ELF-1 (cell line): ENCODE data around the gene ITIH1.

Experiments used
- DNase-seq: peaks from one replicate; pipeline ENCODE4 v3.0.0-alpha.2; 2016; ENCODE audit warnings: low read depth, low spot score

ITIH1 gene

DNA sequence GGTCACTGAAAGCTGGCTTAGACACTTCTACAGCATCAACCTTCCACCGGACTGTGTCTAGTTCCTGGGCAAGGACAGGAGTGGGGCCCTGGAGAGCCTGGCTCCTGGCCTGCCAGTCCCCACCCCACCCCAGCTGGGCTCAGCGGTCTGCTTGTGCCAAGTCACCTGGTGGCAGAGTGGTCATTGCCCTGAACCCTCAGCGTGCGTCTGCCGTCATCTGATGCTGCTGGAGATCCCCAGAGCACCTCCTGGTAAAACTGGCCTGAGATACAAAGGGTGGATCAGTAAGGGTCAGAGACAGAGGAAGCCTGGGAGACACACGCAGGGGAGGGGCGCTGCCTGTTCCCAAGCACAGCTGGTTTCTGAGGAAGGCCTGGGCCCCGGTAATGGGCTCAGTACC, 36.4 kb downstream of the ITIH1 start:
- no peak for DNase-seq

DNA sequence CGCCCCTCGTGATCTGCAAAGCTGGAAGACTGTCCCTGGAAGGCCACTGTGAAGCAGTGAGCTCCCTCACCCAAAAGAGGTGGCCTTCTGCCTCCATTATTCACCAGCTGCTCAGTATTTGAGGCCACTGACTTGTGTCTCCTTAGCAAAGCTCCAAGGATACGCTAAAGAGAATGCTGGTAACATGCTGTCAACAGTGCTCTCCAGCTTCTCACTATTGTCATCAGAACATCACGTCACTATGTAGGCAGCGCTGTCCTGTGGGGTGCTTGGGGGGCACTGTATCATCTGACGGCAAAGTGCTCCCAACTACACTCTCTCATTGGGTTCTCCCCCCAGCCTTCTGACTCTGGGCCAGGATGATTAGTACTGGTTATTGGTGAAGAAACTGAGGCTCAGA, 38.8 kb downstream of the ITIH1 start:
- no peak for DNase-seq

DNA sequence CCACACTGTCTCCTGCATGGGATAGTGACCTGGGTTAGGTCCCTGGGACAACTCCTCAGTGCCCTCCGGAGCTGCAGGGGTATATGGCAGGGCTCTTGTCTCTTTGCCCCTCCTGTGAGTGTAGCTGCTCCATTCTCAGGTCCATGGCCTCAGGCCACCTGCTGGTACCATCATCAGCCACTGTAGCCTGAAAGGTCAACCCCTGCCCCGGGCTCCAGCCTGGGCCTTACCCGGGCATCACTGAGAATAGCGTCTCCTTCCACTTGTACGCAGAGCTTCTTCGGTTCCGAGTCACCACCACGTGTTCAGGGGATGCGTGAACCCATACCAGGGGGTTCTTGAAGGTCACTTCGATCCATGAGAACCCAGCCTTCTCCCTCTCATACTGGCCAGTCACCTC, 39.3 kb downstream of the ITIH1 start:
- DNase-seq: no peak

DNA sequence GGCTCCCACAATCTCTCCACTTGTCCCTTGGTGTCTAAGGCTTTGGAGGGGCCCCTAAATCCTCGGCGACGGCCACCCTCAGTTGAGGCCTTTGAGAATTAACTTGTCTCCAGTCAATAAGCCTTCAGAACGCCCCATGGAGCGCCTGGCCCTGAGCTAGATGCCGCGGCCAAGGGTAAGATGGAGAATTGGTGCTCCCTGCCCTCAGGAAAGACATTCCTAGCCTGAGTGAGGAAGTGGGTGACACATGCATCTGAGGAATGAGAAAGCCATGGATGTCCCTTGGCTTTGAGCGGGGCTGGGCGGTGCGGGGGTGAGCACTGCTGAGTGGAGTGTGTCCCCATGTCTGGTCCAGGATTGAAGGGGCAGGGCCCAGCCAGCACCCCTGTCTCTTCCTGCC, 39.8 kb downstream of the ITIH1 start:
- no peak for DNase-seq

DNA sequence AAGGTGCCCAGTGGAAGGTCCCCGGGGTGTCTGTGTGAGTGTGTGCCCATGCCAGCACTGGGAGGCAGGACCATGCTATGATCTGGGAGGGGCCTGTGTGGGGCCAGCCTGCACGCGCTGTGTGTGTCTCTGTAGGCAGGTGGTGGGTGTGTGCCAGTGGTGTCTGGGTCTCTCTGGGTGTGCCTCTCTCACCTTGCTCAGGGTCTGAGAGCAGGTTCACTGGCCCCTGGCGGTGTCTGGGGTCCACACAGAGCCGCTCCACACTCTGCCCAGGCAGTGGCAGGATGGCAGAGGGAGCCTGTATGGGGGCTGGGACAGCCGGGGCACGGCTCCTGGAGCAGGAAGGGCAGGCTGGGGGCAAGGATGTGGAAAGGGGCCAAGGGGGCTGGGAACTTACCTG, 40.5 kb downstream of the ITIH1 start:
- DNase-seq: no peak

DNA sequence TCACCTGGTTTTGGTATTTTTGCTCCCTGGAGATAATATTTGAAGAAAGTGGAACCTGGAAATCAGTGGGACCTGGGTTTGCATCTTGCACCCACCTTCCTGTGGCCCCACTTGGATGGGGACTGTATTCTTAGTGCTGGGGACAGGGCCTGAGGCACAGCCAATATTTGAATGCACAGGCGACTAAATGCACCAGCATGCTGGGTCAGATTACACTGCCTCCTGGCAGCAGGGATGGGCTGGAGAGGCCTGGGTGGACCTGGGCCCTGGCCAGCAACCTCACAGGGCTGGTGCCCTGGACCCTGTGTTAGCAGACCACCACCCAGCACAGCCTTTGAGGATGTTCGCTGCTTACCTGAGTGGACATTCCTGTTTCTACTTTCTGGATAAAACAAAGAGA, 42.5 kb downstream of the ITIH1 start:
- peak; percentile 38 for DNase-seq

DNA sequence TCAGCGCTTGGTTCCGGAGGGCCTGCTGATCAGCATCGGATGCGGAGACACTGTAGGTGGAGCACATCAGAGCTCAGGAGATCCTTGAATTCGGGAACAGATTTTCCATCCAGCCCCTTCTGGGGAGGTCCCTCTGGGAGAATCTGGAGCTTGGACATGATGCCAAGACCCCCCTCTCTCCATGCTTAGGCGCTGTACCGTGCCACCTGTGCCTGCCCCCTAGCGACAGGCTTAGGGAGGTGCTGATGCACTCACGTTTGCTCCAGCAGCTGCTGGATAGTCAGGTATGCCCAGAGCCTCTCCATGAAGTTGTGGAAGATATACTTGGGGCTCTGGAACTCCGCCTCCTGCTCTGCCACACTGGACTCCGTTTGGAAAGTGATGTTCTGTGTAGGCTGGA, 43.3 kb downstream of the ITIH1 start:
- peak; percentile 69 for DNase-seq

DNA sequence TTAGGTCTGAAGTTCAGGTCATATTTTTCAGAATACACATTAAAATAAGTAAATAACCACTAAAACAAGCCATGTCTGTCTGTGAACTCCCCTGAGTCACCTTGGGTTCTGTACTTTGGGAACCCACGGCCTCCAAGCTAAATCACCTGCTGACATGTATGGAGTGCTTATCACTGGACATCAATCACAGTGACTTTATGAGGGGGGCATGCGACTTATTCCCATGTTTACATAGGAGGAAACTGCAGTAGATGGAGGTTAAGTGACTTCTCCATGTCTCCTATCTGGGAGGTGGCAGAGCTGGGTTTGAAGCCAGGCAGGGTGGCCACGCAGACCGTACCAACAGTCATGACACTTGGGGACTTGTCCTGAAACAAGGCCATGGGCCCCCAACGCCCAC, 45.0 kb downstream of the ITIH1 start:
- DNase-seq: no peak

DNA sequence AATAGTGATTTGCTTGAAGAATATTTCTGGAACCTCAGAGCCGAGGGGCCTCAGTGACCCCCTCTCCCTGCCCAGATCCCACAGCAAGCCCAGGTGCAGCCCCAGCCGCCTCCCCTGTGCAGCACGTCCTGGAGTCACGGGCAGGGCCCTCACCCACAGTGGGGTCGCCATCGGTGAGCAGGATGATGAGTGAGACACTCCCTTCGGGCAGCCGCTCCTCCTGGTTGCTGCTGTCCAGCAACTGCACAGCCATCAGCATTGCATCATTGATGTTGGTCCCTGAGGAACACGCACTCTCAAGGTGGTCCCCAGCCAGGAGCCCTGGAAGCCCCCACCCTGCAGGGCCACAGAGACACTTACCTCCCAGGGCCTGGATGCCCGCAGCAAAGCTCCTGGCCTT, 46.6 kb downstream of the ITIH1 start:
- no peak for DNase-seq

DNA sequence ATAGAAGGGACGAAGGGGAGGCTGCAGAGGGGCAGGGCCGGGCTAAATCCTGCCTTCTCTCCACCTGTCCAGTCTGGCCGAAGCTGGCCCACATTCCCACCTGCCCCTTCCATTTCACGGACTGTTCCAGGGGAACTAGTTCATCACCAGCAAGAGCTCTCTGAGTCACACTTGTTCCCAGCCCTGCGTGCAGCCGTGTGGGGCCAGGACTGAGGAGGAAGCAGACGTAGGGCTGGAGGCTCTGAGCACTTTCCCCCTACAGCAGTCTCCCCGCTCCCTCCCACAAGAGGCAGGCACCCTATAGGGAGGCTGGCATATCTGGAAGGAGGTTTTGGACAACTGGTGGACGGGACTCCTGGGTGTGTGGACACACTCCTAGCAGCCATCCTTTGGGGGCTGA, 50.0 kb downstream of the ITIH1 start:
- DNase-seq: no peak

DNA sequence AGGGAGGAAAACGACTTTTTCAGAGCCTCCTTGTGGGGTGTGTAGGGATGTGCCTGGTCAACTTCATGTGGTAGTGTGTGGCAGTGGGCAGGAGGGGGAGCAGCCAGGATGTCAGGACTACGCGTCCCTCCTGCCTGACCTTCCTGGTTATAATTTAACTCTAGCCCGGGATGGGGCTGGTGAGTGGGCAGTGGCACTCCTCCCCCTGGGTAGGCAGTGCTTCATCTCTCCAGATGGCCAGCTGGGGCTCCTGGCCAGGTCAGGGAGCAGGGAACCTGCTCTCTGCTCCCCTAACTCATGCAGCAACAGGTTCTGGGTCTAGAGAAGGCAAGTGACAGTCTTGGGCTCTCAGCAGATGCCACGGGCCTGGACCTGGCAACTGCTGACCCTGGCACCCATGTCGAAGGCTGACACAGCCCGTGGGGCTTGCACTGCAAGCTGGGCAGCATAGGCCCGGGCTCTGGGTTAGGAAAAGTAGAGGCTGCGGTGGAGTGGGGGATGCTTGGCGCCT, 50.5 kb downstream of the ITIH1 start:
- DNase-seq: no peak

DNA sequence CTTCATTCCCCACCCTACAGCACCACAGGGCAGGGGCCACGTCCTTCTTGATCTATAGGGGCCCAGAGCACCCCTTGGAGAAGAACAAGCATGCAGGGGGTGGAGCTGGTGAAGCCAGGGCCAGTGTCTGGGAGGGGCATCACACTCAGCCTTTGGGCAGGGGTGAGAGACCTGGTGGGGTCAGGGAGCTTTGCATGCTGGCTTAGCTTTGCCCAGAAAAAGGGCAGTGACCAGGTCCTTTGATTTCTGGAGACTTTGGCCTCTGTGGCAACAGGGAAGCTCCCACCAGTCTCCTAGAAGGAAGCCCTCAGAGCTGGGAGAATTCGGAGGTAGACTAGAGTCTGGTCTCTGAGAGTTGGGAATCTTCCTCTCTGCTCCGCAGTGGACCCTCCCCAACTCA, 52.1 kb downstream of the ITIH1 start:
- no peak for DNase-seq

DNA sequence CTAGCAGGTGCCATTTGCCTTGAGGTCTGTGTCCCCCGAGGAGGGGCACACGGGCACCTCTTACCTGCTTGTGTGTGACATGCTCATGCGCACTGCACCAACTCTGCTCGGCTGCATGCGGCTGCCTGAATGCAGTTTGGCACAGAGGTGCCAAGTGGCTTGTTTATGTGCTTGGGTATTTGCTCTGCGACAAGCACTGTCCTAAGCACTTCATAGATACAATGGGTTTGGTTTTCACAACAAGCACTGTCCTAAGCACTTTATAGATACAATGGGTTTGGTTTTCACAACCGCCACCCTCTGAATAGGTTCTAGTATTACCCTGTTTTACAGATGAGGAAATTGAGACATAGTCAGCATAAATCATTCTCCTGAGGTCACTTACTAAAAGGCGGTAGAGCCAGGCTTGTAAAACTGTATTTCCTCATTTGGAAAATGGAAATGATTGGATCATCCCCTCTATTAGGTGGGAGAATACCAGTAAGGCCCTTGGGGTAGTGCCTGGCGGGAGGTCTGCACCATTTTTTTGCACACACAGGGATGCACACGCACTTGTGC, 52.6 kb downstream of the ITIH1 start:
- DNase-seq: no peak

DNA sequence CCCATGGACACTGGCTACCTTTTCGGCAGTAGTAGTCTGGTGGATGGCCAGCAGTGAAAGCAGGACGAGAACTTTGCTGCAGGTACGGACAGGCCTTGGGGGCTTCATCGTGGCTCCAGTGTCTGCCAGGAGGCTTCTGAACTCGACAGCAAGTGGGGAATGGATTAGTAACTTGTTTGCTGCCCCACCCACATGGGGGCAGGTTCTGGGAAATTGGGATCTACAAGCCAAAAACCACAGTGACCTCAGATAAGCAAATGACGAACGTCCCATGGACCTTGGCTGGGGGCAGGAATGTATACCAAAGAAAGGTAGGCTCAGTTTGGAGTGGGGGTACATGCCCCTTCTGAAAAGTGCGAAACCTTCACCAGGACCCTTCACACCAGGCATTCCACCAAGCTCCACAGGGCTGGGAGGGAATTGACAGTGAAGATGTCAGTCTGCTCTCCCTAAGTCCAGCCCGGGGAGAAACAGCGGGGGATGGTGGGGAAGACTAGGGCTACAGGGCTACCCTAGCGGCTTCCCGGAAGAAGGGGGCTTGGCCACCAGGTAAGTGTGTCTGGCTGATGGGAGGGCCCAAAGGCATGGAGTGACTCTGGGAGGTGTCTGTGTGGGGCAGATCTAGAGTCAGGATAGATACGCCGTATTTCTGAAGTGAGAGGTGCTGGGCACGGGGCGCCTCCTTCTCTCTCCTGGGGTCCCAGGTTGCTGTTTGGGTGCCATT, 53.3 kb downstream of the ITIH1 start, which contains the start of gene ITIH4:
Gene ITIH4, minus strand, starts transcription at position 138 of the 724 bp plus-strand sequence. Its CDS starts 30 bp downstream, at position 108.
- DNase-seq: peak; percentile 23

DNA sequence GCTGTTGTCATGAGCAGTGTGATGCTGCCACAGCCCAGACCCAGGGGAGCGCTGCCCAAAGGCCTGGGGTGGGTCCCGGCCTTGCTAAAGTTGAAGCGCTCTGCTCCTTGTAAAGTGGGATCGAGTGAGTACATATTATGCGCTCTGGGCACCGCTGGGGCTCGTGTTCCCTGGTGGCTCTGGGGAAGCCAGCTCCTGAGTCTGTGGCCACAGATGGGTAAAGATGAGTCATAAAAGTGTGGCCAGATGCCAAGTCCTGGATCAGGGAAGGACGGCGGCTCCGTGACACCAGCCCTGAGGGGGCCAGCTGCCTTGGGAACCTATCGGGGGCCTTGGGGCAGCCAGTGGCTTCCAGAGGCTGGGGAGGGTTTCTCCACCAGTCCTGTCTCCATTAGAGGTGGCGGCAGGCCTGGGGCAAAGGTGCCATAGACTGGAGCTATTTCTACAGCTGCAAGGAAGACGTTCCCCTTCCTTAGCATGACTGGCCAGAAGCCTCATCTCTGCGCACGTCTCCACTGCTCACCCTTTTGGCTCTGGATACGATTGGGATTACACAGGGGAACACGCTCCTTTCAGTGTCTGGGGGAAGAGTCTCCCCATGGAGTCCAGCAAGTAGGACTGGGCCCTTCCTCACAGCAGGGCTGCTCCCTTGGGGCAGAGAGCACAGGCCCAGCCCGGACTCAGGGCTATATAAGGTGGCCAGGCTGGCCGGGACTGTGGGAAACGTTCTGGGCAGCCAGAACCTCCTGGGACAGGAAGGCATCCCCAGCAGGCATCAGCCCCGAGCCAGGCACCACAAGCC, 54.3 kb downstream of the ITIH1 start:
- peak; percentile 19 for DNase-seq

DNA sequence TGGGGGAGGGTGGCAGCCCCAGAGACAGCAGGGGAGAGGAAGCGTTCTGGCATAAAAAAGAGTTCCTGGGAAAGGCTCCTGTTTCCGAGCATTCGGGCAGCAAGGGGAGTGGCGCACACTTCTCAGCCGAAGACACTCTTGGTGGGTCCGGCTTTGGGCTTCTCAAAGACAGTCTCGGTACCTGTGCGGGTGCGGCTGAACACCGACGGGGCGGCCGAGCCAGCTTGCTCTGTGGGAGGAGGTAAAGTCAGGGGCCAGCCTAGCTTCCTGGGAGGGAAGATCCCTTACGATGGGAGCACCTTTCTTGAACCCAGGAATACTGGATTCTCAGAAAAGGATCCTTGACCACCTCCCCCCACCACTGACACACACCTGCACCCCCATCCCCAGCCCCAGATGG, 55.8 kb downstream of the ITIH1 start:
- DNase-seq: no peak

DNA sequence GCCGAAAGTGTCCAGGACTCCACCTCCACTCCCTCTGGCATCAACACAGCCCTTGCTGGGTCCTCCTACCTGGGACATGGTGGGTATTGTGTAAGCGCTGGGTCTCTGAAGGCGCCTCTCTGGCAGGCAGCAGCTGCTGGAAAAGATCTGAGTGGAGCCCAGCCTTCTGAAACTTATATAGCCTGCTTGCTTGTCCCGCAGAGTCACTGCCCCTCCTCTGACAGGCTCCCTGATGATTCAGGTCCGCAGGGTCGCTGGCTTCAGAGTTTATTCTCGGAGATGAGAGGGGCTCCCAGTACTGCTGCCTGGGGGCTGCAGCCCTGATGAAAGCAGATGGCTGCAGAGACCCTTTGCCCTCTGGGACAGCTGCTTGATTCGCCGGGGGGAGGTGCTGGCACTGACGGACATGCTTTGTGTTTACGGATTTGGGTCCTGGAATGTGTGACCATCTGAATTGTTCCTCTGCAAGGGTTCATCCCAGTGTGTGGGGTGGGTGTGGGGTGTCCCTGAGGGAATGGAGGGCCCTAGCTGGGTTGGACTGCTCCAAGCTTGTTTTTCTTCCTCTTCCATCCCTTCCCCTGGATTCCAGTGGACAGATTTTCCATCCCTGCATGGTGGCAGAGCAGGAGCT, 57.6 kb downstream of the ITIH1 start, which contains the start of gene MUSTN1:
Gene MUSTN1, minus strand, starts transcription at position 149 of the 631 bp plus-strand sequence. Its CDS starts 71 bp downstream, at position 78.
- DNase-seq: peak; percentile 92

DNA sequence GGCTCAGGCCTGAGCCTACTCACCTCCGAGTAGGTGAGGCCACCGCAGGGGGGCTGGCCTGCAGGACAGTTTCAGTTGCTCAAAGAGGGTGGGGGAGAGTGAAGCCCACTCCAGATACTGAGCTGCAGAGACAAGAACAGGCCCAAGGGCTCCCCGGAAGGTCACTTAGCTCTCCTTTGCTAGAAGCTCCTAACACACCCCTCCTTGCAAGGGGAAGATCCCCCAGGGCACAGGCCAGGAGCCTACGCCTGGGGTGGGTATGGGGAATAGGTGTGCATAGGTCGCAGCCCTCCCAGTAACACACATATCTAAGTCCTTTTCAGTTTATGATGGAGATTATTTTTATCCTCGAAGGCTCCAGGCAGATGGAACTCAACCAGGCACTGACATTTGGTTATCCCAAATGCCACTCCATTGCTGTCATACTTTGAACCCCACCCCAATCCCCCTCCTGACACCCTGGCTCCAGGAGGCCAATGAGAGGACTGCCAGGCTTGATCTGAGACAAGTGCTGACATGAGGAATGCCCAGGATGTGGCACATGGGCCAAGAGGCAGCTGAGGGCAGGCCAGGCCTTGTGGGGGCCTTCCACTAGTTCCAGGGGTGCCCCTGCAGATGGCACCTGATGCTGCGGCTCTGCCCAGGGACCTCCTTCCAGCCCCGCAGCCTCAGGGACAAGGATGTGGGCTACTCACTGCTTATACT, 58.5 kb downstream of the ITIH1 start:
- no peak for DNase-seq

DNA sequence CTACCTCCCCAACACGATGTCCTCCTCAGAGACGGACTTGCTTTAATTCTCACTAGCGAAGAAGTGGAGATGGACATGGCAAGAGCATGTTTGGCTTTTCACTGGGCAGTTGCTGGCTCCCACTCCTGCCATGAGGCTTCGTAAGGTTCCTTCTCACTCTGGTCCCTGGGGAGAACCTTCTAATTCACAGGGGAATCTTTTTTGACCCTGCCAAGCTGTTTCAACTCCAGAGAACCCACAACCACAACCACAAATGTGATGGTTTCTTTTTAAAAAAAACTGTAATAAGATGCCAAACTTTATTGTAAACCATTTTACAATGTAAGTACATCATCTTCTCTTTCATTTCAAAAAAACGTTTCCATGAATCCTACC, 59.1 kb downstream of the ITIH1 start:
- DNase-seq: no peak

DNA sequence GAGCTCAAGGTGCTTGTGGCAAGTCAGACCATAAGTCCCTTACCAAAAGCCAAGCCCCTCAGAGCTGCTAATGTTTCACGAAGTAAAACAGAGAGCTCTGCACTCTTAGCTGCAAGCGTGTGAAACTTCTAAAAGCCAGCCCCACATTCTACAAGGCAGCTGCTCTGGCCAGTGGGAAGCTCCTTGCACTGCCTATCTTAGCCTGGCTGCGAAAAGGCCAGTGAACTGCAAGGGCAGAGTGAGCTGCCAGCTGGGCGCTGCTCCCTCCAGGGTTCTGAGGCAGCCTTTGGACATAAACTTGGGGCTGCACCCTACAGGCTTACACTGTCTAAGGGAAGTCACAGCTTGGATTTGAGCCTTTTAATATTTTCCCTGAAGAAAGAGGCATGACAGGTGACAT, 59.6 kb downstream of the ITIH1 start:
- DNase-seq: no peak

DNA sequence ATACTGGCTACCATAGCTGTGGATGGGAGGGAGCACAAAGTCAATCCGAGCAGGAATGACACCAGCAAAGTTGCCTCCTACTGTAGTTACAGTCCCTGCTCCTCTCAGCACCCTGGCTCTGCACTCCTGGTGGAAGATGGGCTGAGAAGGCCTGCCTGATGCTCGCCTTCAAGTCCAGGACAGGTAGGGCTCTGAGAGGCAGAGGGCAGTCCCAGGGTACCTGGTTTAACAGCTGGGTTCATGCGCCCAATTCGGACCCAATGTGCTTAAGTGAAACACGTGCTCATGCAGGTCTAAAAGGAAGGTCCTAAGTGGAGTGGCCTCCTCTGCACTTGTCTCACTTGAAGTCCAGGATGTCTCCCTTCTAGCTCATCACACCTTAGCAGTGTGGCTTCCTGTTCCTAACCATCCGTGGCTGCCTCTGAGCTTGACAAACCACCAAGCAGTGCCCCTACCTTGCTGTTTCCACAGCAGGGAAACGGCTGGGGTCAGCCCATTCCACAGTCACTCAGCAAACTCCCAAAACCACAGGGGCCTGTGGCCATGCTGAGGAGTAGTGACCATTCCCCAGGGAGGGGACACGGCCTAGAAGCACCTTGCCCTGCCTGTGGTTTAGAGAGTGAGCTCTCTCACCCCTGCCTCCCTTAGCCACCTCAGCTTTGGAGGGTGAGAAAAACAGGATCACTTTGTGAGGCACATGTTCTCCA, 61.3 kb downstream of the ITIH1 start:
- no peak for DNase-seq
